Panc1 (cell line): ENCODE results near the gene NAGS. TPM values are rescaled to one million over a fixed set of nuclear protein-coding genes. Genes with fewer than 3 reads are reported as not detected.

ENCODE experiments used
- ATAC-seq: fragments of 200-7000 bp; cut with Tn5 transposase; 2 replicates; pipeline ENCODE4 v1.9.1; 2020; ENCODE audit warnings: mild to moderate bottlenecking, moderate library complexity
- BruUV-seq: library from RNA; stranded (reverse); fragments of 400-500 nt; replicated peaks from 2 replicates; lab custom pipeline; 2021; lab: Mats Ljungman, UMichigan
- CTCF ChIA-PET: fragments of 300-600 bp; sonication (Branson Sonifier 250); formaldehyde crosslinking; loops from one replicate; lab custom pipeline; 2022; ENCODE audit warnings: antibody characterized with exemption; lab: Charles Lee
- POLR2A ChIA-PET: fragments of 300-600 bp; sonication (Branson Sonifier 250); formaldehyde crosslinking; loops from one replicate; lab custom pipeline; 2022; ENCODE audit warnings: antibody characterized with exemption; lab: Charles Lee
- DNase-seq: peaks from one replicate; pipeline ENCODE4 v3.0.0-alpha.2; 2010; ENCODE audit warnings: low read depth, low spot score
- H3K27ac ChIP-seq: 2 replicates; pipeline ENCODE4 v1.5.1; 2011; ENCODE audit warnings: mild to moderate bottlenecking, low read length, inconsistent platforms
- H3K27me3 ChIP-seq: fragments of 200-500 bp; sonication (Bioruptor generic); 2 replicates; pipeline ENCODE4 v1.6.0; 2014; ENCODE audit warnings: low read length, inconsistent platforms; ENCODE audit not compliant: control insufficient read depth, insufficient read depth
- H3K36me3 ChIP-seq: fragments of 200-500 bp; sonication (Bioruptor generic); 2 replicates; pipeline ENCODE4 v1.5.1; 2014; ENCODE audit warnings: inconsistent platforms, mild to moderate bottlenecking, low read length, moderate library complexity; ENCODE audit not compliant: control insufficient read depth, insufficient read depth
- H3K4me1 ChIP-seq: 2 replicates; pipeline ENCODE4 v1.5.1; 2011; ENCODE audit warnings: inconsistent platforms, mild to moderate bottlenecking, low read length, moderate library complexity; ENCODE audit not compliant: control insufficient read depth, insufficient read depth
- H3K4me3 ChIP-seq, 2 experiments: 2 replicates each; pipeline ENCODE4 v1.5.1; 2011 to 2012; ENCODE audit warnings: low read depth in 2 of 2, low read length in 2 of 2, mild to moderate bottlenecking in 2 of 2, inconsistent platforms in 1 of 2, moderate library complexity in 1 of 2
- H3K9me3 ChIP-seq: fragments of 200-500 bp; sonication (Bioruptor generic); 2 replicates; pipeline ENCODE4 v1.5.1; 2014; ENCODE audit warnings: low read depth, mild to moderate bottlenecking, inconsistent platforms, low read length, moderate library complexity; ENCODE audit not compliant: control insufficient read depth, insufficient read depth
- POLR2AphosphoS5 ChIP-seq: IDR thresholded peaks from 2 replicates; pipeline ENCODE4 v1.6.1; 2012; ENCODE audit warnings: mild to moderate bottlenecking, low read depth, low read length, moderate library complexity
- REST ChIP-seq, 2 experiments: IDR thresholded peaks; 2 replicates each; pipeline ENCODE4 v1.6.1; 2011 to 2012; ENCODE audit warnings: low read depth in 2 of 2, control low read depth in 1 of 2, low read length in 1 of 2, mild to moderate bottlenecking in 1 of 2, moderate library complexity in 1 of 2; ENCODE audit not compliant: insufficient read depth in 1 of 2
- SIN3A ChIP-seq: IDR thresholded peaks from 2 replicates; pipeline ENCODE4 v1.6.1; 2012; ENCODE audit warnings: low read depth, mild to moderate bottlenecking, low read length, moderate library complexity, borderline replicate concordance; ENCODE audit not compliant: insufficient read depth
- TCF7L2 ChIP-seq: IDR thresholded peaks from 2 replicates; pipeline ENCODE4 v1.6.1; 2011; ENCODE audit warnings: mild to moderate bottlenecking, low read depth, low read length, inconsistent platforms
- in situ Hi-C: cut with HindIII; loops from 2 replicates; pipeline ENCODE4 v1.10.0; 2016; ENCODE audit warnings: low sequenced_read_pairs, low pct_unique_long_range_greater_than_20kb
- intact Hi-C: fragments of 100-400 bp; cut with micrococcal nuclease; formaldehyde crosslinking; loops from one replicate; pipeline ENCODE4 v1.10.0; 2022; ENCODE audit not compliant: unreplicated experiment
- total RNA-seq: library from RNA; stranded (reverse); gene quantifications from one replicate; pipeline ENCODE4 v1.2.1, GENCODE V29; 2021; ENCODE audit not compliant: unreplicated experiment
- TF ChIP-seq, protein P1 (sequence below): fragments of 450-650 bp; IDR thresholded peaks from 2 replicates; pipeline ENCODE4 v1.5.1; 2017; ENCODE audit warnings: mild to moderate bottlenecking

The NAGS gene
- total RNA-seq, 1 experiment from 2014 or later = 2.7 TPM

GRCh38 chr17:43979011-43979410 is 25.4 kb upstream of the NAGS start:
- POLR2A ChIA-PET = no interaction called here
- in situ Hi-C loops (no loop called here), intact Hi-C loops (no loop called here)
- DNase-seq (no peak), ATAC-seq (no peak)
- BruUV-seq = no TSS peak
- H3K36me3 ChIP-seq = no peaks in the 10 kb centered on the region
- H3K27me3 ChIP-seq = no peaks in the 10 kb centered on the region; the same call in 1 of the 2 replicates
- CTCF ChIA-PET = interaction anchor here (0.7 to 0.9 kb wide), 2 partner anchors 32 to 136 kb away, joined by 3 to 5 read pairs; no protein-coding TSS in a partner anchor
- TF ChIP-seq REST (IDR thresholded peaks at IDR 0.05; ENCODE audit: insufficient read depth in 1 of 2, low read depth in 2 of 2, low read length in 1 of 2) = no peak
- TF ChIP-seq, protein P1, sequence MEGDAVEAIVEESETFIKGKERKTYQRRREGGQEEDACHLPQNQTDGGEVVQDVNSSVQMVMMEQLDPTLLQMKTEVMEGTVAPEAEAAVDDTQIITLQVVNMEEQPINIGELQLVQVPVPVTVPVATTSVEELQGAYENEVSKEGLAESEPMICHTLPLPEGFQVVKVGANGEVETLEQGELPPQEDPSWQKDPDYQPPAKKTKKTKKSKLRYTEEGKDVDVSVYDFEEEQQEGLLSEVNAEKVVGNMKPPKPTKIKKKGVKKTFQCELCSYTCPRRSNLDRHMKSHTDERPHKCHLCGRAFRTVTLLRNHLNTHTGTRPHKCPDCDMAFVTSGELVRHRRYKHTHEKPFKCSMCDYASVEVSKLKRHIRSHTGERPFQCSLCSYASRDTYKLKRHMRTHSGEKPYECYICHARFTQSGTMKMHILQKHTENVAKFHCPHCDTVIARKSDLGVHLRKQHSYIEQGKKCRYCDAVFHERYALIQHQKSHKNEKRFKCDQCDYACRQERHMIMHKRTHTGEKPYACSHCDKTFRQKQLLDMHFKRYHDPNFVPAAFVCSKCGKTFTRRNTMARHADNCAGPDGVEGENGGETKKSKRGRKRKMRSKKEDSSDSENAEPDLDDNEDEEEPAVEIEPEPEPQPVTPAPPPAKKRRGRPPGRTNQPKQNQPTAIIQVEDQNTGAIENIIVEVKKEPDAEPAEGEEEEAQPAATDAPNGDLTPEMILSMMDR = no peak
- TF ChIP-seq SIN3A = no peak
- no peak for TF ChIP-seq POLR2AphosphoS5
- no peak for TF ChIP-seq TCF7L2
- no peak overlapping the region for H3K27ac ChIP-seq
- H3K4me3 ChIP-seq = no peak overlapping the region
- H3K9me3 ChIP-seq = no peaks in the 10 kb centered on the region
- no peaks in the 10 kb centered on the region for H3K4me1 ChIP-seq

- ATAC-seq = no peak
- DNase-seq = no peak
- Histone ChIP-seq H3K27ac (no peak overlapping the region), H3K4me3 (no peak overlapping the region), H3K27me3 (no peaks in the 10 kb centered on the region), H3K9me3 (no peaks in the 10 kb centered on the region), H3K36me3 (no peaks in the 10 kb centered on the region), H3K4me1 (peaks cover 3% of the 10 kb centered on the region)
- no TSS peak for BruUV-seq
- POLR2A ChIA-PET = interaction anchor here (0.5 to 0.6 kb wide), 2 partner anchors 29 to 77 kb away, joined by 3 read pairs; no protein-coding TSS in a partner anchor
- intact Hi-C loops (no loop called here), in situ Hi-C loops (no loop called here)
- TF ChIP-seq POLR2AphosphoS5 (no peak), TCF7L2 (no peak), SIN3A (no peak), REST (IDR thresholded peaks at IDR 0.05; ENCODE audit: insufficient read depth in 1 of 2, low read depth in 2 of 2, low read length in 1 of 2) (no peak)
- TF ChIP-seq, protein P1 = no peak
- CTCF ChIA-PET = interaction anchor here (0.7 to 0.9 kb wide), 3 partner anchors 33 to 543 kb away, joined by 3 to 7 read pairs (median 5); no protein-coding TSS in a partner anchor
Observed at GRCh38 chr17:43979671-43980070, 24.8 kb upstream of the NAGS start.
